HCT116 (cell line): Measurements from ENCODE around the gene TPI1.

ENCODE experiments used
- EZH2 ChIP-seq: fragments of 200-600 bp; sonication (generic); IDR thresholded peaks from 2 replicates; pipeline ENCODE4 v1.6.1; 2017; ENCODE audit warnings: antibody characterized with exemption, mixed run types
- POLR2A ChIP-seq: IDR thresholded peaks from 2 replicates; pipeline ENCODE4 v1.7.0; 2011; ENCODE audit warnings: borderline replicate concordance; ENCODE audit not compliant: insufficient read depth, insufficient read length; ENCODE audit errors: extremely low read depth
- TF ChIP-seq, protein P1 (sequence below): IDR thresholded peaks from 2 replicates; pipeline ENCODE4 v1.6.1; 2012
- TF ChIP-seq, protein P2 (sequence below), 3 experiments: fragments of 200-600 bp in 1 of 3; sonication (generic) in 1 of 3; IDR thresholded peaks in 2 of 3; conservative IDR thresholded peaks in 1 of 3; 2 replicates each; pipeline ENCODE4 v1.5.1; 2012 to 2017; ENCODE audit warnings: low read depth in 2 of 3, low read length in 2 of 3, antibody characterized with exemption in 1 of 3, borderline replicate concordance in 1 of 3, control low read depth in 1 of 3, mild to moderate bottlenecking in 1 of 3, mixed read lengths in 1 of 3, mixed run types in 1 of 3, moderate library complexity in 1 of 3; ENCODE audit not compliant: insufficient read depth in 1 of 3

DNA sequence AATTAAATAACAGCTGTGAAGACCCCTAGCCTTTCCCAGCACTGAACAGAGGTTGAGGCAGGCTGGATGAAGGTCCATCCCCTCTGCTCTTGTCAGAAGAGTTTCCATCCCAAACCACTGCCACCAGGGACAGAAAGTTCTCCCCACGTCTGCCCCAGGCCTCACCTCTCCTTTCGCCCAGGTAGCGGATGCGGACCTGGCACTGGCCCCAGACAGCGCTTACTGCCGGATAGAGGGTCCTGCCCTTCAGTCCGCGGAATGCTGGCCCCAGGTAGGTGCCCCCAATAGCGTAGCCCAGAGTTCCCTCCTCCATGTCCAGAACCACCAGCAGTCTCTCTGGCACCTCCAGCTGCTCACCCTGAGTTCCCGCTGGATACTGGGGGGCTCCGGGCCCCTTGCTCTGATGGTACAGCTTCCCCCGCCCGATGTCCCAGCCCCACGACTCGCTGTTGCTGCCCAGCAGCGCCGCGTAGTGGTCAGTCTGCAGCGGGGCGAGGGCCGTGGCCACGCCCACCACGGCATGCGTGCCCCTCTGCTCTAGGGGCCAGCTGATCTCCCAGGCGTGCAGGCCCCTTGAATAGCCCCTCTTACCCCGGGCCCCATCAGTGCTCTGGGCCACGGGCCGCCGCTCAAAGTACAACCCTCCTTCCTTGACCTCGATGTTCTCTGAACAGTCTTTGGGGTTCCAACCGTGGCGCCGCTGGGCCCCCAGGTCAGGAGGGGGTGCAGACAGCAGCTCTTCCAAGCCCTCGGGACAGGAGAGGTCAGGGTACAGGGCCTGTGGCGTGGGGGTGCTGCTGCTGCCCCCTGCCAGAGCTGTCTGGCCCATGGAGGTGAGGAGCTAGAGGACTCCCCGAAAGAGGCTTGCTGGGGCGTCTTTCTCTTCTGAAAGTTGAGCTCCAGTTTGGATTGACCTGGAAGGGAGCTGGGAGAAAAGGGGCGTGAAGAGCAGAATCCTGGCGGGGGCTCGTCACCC, 5.0 kb downstream of the TPI1 start:
- TF ChIP-seq, protein P1, sequence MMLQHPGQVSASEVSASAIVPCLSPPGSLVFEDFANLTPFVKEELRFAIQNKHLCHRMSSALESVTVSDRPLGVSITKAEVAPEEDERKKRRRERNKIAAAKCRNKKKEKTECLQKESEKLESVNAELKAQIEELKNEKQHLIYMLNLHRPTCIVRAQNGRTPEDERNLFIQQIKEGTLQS: no peak
- TF ChIP-seq, protein P2, sequence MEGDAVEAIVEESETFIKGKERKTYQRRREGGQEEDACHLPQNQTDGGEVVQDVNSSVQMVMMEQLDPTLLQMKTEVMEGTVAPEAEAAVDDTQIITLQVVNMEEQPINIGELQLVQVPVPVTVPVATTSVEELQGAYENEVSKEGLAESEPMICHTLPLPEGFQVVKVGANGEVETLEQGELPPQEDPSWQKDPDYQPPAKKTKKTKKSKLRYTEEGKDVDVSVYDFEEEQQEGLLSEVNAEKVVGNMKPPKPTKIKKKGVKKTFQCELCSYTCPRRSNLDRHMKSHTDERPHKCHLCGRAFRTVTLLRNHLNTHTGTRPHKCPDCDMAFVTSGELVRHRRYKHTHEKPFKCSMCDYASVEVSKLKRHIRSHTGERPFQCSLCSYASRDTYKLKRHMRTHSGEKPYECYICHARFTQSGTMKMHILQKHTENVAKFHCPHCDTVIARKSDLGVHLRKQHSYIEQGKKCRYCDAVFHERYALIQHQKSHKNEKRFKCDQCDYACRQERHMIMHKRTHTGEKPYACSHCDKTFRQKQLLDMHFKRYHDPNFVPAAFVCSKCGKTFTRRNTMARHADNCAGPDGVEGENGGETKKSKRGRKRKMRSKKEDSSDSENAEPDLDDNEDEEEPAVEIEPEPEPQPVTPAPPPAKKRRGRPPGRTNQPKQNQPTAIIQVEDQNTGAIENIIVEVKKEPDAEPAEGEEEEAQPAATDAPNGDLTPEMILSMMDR (IDR thresholded peaks at IDR 0.05 in 2 of 3, conservative IDR thresholded peaks at IDR 0.05 in 1 of 3; ENCODE audit: borderline replicate concordance in 1 of 3, insufficient read depth in 1 of 3, low read depth in 2 of 3, low read length in 2 of 3): peak in 2 of 3 experiments; percentile 87 to 96; a peak in 4 of 6 replicates
- TF ChIP-seq EZH2 (no peak), POLR2A (no peak)
